Small intestine (tissue), 7 donors: Measurements from ENCODE around the gene MARCO. TPM values are rescaled to one million over a fixed set of nuclear protein-coding genes. Genes with fewer than 3 reads are reported as not detected.
"Not testable (repeated sequence)": the region's sequence is repeated elsewhere in the genome, so short reads cannot be mapped to it uniquely, and the experiment has no call there.

Source experiments
- DNase-seq, 2 donors: peaks; one replicate each; pipeline versions ENCODE4 v3.0.0 to v3.0.0-alpha.2; 2013
- FAIRE-seq: peaks from 2 replicates; lab custom pipeline; 2012; peaks lifted over from hg19 to GRCh38; lab: Jason Lieb, UNC
- H3K27ac ChIP-seq, 3 donors: one replicate each; pipeline ENCODE4 v1.5.1; 2013; ENCODE audit warnings: low read length in 2 of 3, mild to moderate bottlenecking in 2 of 3, control low read depth in 1 of 3, inconsistent platforms in 1 of 3, low read depth in 1 of 3, moderate library complexity in 1 of 3
- H3K27me3 ChIP-seq, 3 donors: one replicate each; pipeline ENCODE4 v1.6.1; 2013; ENCODE audit warnings: low read length in 3 of 3, inconsistent platforms in 1 of 3; ENCODE audit not compliant: control insufficient read depth in 3 of 3, insufficient read depth in 3 of 3
- H3K36me3 ChIP-seq, 3 donors: one replicate each; pipeline ENCODE4 v1.6.1; 2013; ENCODE audit warnings: low read length in 3 of 3, inconsistent platforms in 1 of 3, low read depth in 1 of 3, mild to moderate bottlenecking in 1 of 3, moderate library complexity in 1 of 3; ENCODE audit not compliant: control insufficient read depth in 3 of 3, insufficient read depth in 2 of 3
- H3K4me1 ChIP-seq, 3 donors: one replicate each; pipeline ENCODE4 v1.6.1; 2013; ENCODE audit warnings: low read length in 2 of 3, inconsistent platforms in 1 of 3, low read depth in 1 of 3, mild to moderate bottlenecking in 1 of 3, moderate library complexity in 1 of 3; ENCODE audit not compliant: control insufficient read depth in 3 of 3, insufficient read depth in 2 of 3
- H3K4me3 ChIP-seq, 3 donors: one replicate each; pipeline ENCODE4 v1.5.1; 2013; ENCODE audit warnings: low read length in 3 of 3, control low read depth in 1 of 3, inconsistent platforms in 1 of 3, low read depth in 1 of 3, mild to moderate bottlenecking in 1 of 3, moderate library complexity in 1 of 3
- H3K9me3 ChIP-seq, 2 donors: one replicate each; pipeline ENCODE4 v1.6.1; 2013; ENCODE audit warnings: low read depth in 1 of 2, low read length in 1 of 2; ENCODE audit not compliant: control insufficient read depth in 2 of 2, insufficient read depth in 1 of 2
- WGBS, 3 donors: extraction: QIAGEN DNeasy Blood & Tissue Kit; methylation state at CpG; one replicate each; pipeline ENCODE4 v1.1.7; 2013; 5-methylcytosine and 5-hydroxymethylcytosine counted together
- polyA plus RNA-seq, 4 donors: library from polyadenylated mRNA; stranded (reverse) in 3 of 4; unstranded in 1 of 4; fragments of 200-250 nt in 3 of 4; fragments of 120-200 nt in 1 of 4; gene quantifications; one replicate each; pipeline versions ENCODE4 v1.2.1 to v1.2.3, GENCODE V29; 2013
- donor health status: healthy with polysubstance abuse.
- donor health status: control.
- donor health status: control.
- donor health status: Bipolar disorder and iron deficiency.
- donor health status: healthy.

The MARCO gene
- polyA plus RNA-seq, 4 donors = 0.03 to 13.4 (median 2.2) TPM

GRCh38 chr2:119028327-119029174, 86.6 kb downstream of the MARCO start:
- Histone ChIP-seq H3K27ac (no peak overlapping the region), H3K36me3 (no peaks in the 10 kb centered on the region), H3K27me3 (peaks cover 0 to 5% (median 0%) of the 10 kb centered on the region in 3 donors), H3K4me1 (no peaks in the 10 kb centered on the region), H3K9me3 (peaks cover 0 to 9% of the 10 kb centered on the region in 2 donors), H3K4me3 (no peak overlapping the region)
- DNase-seq = peak; percentile 16 to 32
- WGBS, 3 donors = 59 to 71% (median 62%) methylated on average over 13 of the region's 13 CpGs
- FAIRE-seq = no peak

GRCh38 chr2:119029297-119029696, 87.3 kb downstream of the MARCO start:
- Histone ChIP-seq H3K9me3 (peaks cover 0 to 9% of the 10 kb centered on the region in 2 donors), H3K4me3 (no peak overlapping the region), H3K36me3 (no peaks in the 10 kb centered on the region), H3K4me1 (no peaks in the 10 kb centered on the region), H3K27ac (no peak overlapping the region), H3K27me3 (peaks cover 0 to 5% (median 0%) of the 10 kb centered on the region in 3 donors)
- no peak for DNase-seq
- WGBS, 3 donors = 68 to 74% (median 73%) methylated on average over 5 of the region's 5 CpGs
- FAIRE-seq = no peak

- H3K4me1 ChIP-seq, H3K27ac ChIP-seq, FAIRE-seq, H3K9me3 ChIP-seq, H3K27me3 ChIP-seq, H3K36me3 ChIP-seq, H3K4me3 ChIP-seq, DNase-seq: not testable (repeated sequence)
- 61 to 69% (median 66%) methylated on average over 5 of the region's 5 CpGs for WGBS, 3 donors
Measured at GRCh38 chr2:119037922-119038321, 95.9 kb downstream of the MARCO start.

GRCh38 chr2:119040730-119041129, 98.7 kb downstream of the MARCO start:
- H3K27ac ChIP-seq = no peak overlapping the region
- H3K27me3 ChIP-seq = no peaks in the 10 kb centered on the region
- H3K4me1 ChIP-seq = no peaks in the 10 kb centered on the region
- H3K9me3 ChIP-seq = no peaks in the 10 kb centered on the region
- 87 to 92% (median 89%) methylated on average over 11 of the region's 11 CpGs for WGBS, 3 donors
- no peaks in the 10 kb centered on the region for H3K36me3 ChIP-seq
- no peak for DNase-seq
- H3K4me3 ChIP-seq = no peak overlapping the region
- FAIRE-seq = no peak

Other genes with a start within 250 kb of the MARCO start
- not detected for gene EN1, start 94.5 kb upstream of the MARCO start, polyA plus RNA-seq
- gene C1QL2, start 216.6 kb downstream of the MARCO start, polyA plus RNA-seq = not detected